HCT116 (cell line): Measurements from ENCODE around the gene HOXA2. TPM values are rescaled to one million over a fixed set of nuclear protein-coding genes. Genes with fewer than 3 reads are reported as not detected.
A peak's percentile ranks its signal among the peaks of the same experiment; 100 is the strongest.

ENCODE experiments used
- ATAC-seq: fragments of 200-7000 bp; cut with Tn5 transposase; 2 replicates; pipeline ENCODE4 v1.9.1; 2020; ENCODE audit warnings: mild to moderate bottlenecking, moderate library complexity
- BruUV-seq: library from RNA; stranded (reverse); fragments of 400-500 nt; replicated peaks from 2 replicates; lab custom pipeline; 2021; lab: Mats Ljungman, UMichigan
- CTCF ChIA-PET: fragments of 300-600 bp; sonication (Branson Sonifier 250); formaldehyde crosslinking; loops from one replicate; lab custom pipeline; 2021; ENCODE audit warnings: antibody characterized with exemption; lab: Charles Lee
- POLR2A ChIA-PET: fragments of 300-600, 350-600 bp; sonication (Branson Sonifier 250); formaldehyde crosslinking; loops from one replicate; lab custom pipeline; 2021; ENCODE audit warnings: antibody characterized with exemption; lab: Charles Lee
- RAD21 ChIA-PET, 2 experiments: fragments of 300-600 bp; sonication (Branson Sonifier 250); formaldehyde crosslinking; loops; one replicate each; lab custom pipeline; 2023; ENCODE audit warnings: low total read pairs in 2 of 2; ENCODE audit not compliant: uncharacterized antibody in 2 of 2, unreplicated experiment in 2 of 2, low non-redundant PET in 1 of 2; lab: Charles Lee
- DNase-seq: peaks from one replicate; pipeline ENCODE4 v3.0.0-alpha.2; 2010; ENCODE audit warnings: low read depth, low spot score
- H2AFZ ChIP-seq: fragments of 200-600 bp; shearing (Covaris generic), sonication (generic); 2 replicates; pipeline ENCODE4 v1.6.1; 2017; ENCODE audit warnings: low read depth, mixed run types, mixed read lengths, antibody characterized with exemption, low read length; ENCODE audit not compliant: poor library complexity, severe bottlenecking
- H3K27ac ChIP-seq: 2 replicates; pipeline ENCODE4 v1.5.1; 2012; ENCODE audit warnings: low read depth, low read length
- H3K27me3 ChIP-seq: fragments of 200-600 bp; sonication (generic); 2 replicates; pipeline ENCODE4 v1.6.1; 2016; ENCODE audit warnings: mixed run types, low read length, mixed read lengths; ENCODE audit not compliant: insufficient read depth
- H3K36me3 ChIP-seq, 2 experiments: fragments of 200-500 bp in 1 of 2; fragments of 200-600 bp in 1 of 2; sonication (Bioruptor generic) in 1 of 2; sonication (generic) in 1 of 2; 2 replicates each; pipeline versions ENCODE4 v1.5.1 to v1.6.1; 2014 to 2016; ENCODE audit warnings: low read length in 2 of 2, inconsistent platforms in 1 of 2, mixed read lengths in 1 of 2, mixed run types in 1 of 2; ENCODE audit not compliant: insufficient read depth in 2 of 2, control insufficient read depth in 1 of 2
- H3K4me1 ChIP-seq, 2 experiments: fragments of 200-600 bp in 1 of 2; sonication (generic) in 1 of 2; 2 replicates each; pipeline versions ENCODE4 v1.5.1 to v1.6.1; 2012 to 2017; ENCODE audit warnings: low read length in 2 of 2, inconsistent platforms in 1 of 2, mild to moderate bottlenecking in 1 of 2, mixed read lengths in 1 of 2, mixed run types in 1 of 2, moderate library complexity in 1 of 2; ENCODE audit not compliant: insufficient read depth in 2 of 2, control insufficient read depth in 1 of 2
- H3K4me2 ChIP-seq: fragments of 200-600 bp; sonication (generic); 2 replicates; pipeline ENCODE4 v1.6.1; 2017; ENCODE audit warnings: mixed run types, low read length, mixed read lengths
- H3K4me3 ChIP-seq, 2 experiments: fragments of 200-600 bp in 1 of 2; sonication (generic) in 1 of 2; replicated peaks in 1 of 2; 2 replicates each; pipeline ENCODE4 v1.5.1; 2011 to 2016; ENCODE audit warnings: low read length in 2 of 2, control low read depth in 1 of 2, low read depth in 1 of 2, mild to moderate bottlenecking in 1 of 2, mixed read lengths in 1 of 2, mixed run types in 1 of 2
- H3K79me2 ChIP-seq: fragments of 200-600 bp; sonication (generic); 2 replicates; pipeline ENCODE4 v1.6.1; 2017; ENCODE audit warnings: mild to moderate bottlenecking, mixed run types, low read length, moderate library complexity, mixed read lengths; ENCODE audit not compliant: insufficient read depth
- H3K9ac ChIP-seq: fragments of 200-600 bp; sonication (generic); 2 replicates; pipeline ENCODE4 v1.6.1; 2016; ENCODE audit warnings: low read length, mixed read lengths
- H3K9me2 ChIP-seq: fragments of 200-600 bp; sonication (generic), shearing (Covaris generic); 2 replicates; pipeline ENCODE4 v1.6.1; 2017; ENCODE audit warnings: mixed run types, mild to moderate bottlenecking, moderate library complexity; ENCODE audit not compliant: insufficient read depth
- H3K9me3 ChIP-seq, 2 experiments: fragments of 200-500 bp in 1 of 2; fragments of 200-600 bp in 1 of 2; sonication (Bioruptor generic) in 1 of 2; sonication (generic) in 1 of 2; 2 replicates each; pipeline ENCODE4 v1.6.1; 2014 to 2017; ENCODE audit warnings: low read length in 2 of 2, mixed read lengths in 2 of 2, inconsistent platforms in 1 of 2, low read depth in 1 of 2, mild to moderate bottlenecking in 1 of 2, mixed run types in 1 of 2, moderate library complexity in 1 of 2; ENCODE audit not compliant: control insufficient read depth in 1 of 2, insufficient read depth in 1 of 2
- H4K20me1 ChIP-seq: fragments of 200-600 bp; sonication (generic), shearing (Covaris generic); 2 replicates; pipeline ENCODE4 v1.6.1; 2017; ENCODE audit warnings: mixed run types, mild to moderate bottlenecking, moderate library complexity; ENCODE audit not compliant: insufficient read depth
- ATF3 ChIP-seq: IDR thresholded peaks from 2 replicates; pipeline ENCODE4 v1.6.1; 2012
- CTCF ChIP-seq, 3 experiments: fragments of 200-600 bp in 1 of 3; sonication (generic) in 1 of 3; IDR thresholded peaks in 2 of 3; conservative IDR thresholded peaks in 1 of 3; 2 replicates each; pipeline ENCODE4 v1.5.1; 2012 to 2017; ENCODE audit warnings: low read depth in 2 of 3, low read length in 2 of 3, antibody characterized with exemption in 1 of 3, borderline replicate concordance in 1 of 3, control low read depth in 1 of 3, mild to moderate bottlenecking in 1 of 3, mixed read lengths in 1 of 3, mixed run types in 1 of 3, moderate library complexity in 1 of 3; ENCODE audit not compliant: insufficient read depth in 1 of 3
- EZH2 ChIP-seq: fragments of 200-600 bp; sonication (generic); IDR thresholded peaks from 2 replicates; pipeline ENCODE4 v1.6.1; 2017; ENCODE audit warnings: antibody characterized with exemption, mixed run types
- FOSL1 ChIP-seq: IDR thresholded peaks from 2 replicates; pipeline ENCODE4 v1.6.1; 2012; ENCODE audit warnings: low read depth
- REST ChIP-seq: IDR thresholded peaks from 2 replicates; pipeline ENCODE4 v1.6.1; 2012; ENCODE audit warnings: low read depth
- TCF7L2 ChIP-seq: IDR thresholded peaks from 2 replicates; pipeline ENCODE4 v1.7.0; 2011; ENCODE audit warnings: borderline replicate concordance, inconsistent platforms; ENCODE audit not compliant: insufficient read depth, insufficient read length; ENCODE audit errors: extremely low read depth
- YY1 ChIP-seq: IDR thresholded peaks from 2 replicates; pipeline ENCODE4 v1.6.1; 2011; ENCODE audit warnings: low read length, low read depth, moderate library complexity, mild to moderate bottlenecking; ENCODE audit not compliant: insufficient replicate concordance; ENCODE audit errors: extremely low read depth
- ZNF274 ChIP-seq: fragments of 200-500 bp; sonication (Bioruptor generic); IDR thresholded peaks from 2 replicates; pipeline ENCODE4 v1.6.1; 2014; ENCODE audit warnings: mild to moderate bottlenecking, low read depth, low read length, inconsistent platforms
- intact Hi-C: fragments of 100-400 bp; cut with micrococcal nuclease; formaldehyde crosslinking; loops from 2 replicates; pipeline ENCODE4 v1.10.0; 2022
- total RNA-seq: library from RNA; stranded (reverse); gene quantifications from one replicate; pipeline ENCODE4 v1.2.1, GENCODE V29; 2021; ENCODE audit not compliant: unreplicated experiment

HOXA2 gene
- total RNA-seq, 1 experiment from 2014 or later: 0.57 TPM

- intact Hi-C loops: no loop called here
- Histone ChIP-seq H3K9me3 (no peaks in the 10 kb centered on the region), H3K4me2 (0 out of 2 replicates have a peak overlapping the region, but pooled peaks have one; percentile 0), H3K79me2 (no peaks in the 10 kb centered on the region), H3K4me1 (peaks cover 14 to 17% of the 10 kb centered on the region in 2 experiments), H3K27ac (no peak overlapping the region), H3K36me3 (no peaks in the 10 kb centered on the region; a peak in 1 of 4 replicates), H3K9me2 (no peaks in the 10 kb centered on the region), H3K27me3 (no peaks in the 10 kb centered on the region), H3K9ac (no peak overlapping the region), H4K20me1 (no peaks in the 10 kb centered on the region), H3K4me3 (no peak overlapping the region), H2AFZ (peak overlapping the region; percentile 4)
- RAD21 ChIA-PET: no interaction called here
- POLR2A ChIA-PET: interaction anchor here (0.6 kb wide), 1 partner anchor 788 kb away, joined by 3 read pairs; no protein-coding TSS in a partner anchor
- no peak for DNase-seq
- CTCF ChIA-PET: no interaction called here
- ATAC-seq: no peak
- BruUV-seq: no TSS peak
- TF ChIP-seq REST (no peak), FOSL1 (no peak), ZNF274 (no peak), YY1 (no peak), TCF7L2 (no peak), ATF3 (no peak), CTCF (IDR thresholded peaks at IDR 0.05 in 2 of 3, conservative IDR thresholded peaks at IDR 0.05 in 1 of 3; ENCODE audit: borderline replicate concordance in 1 of 3, insufficient read depth in 1 of 3, low read depth in 2 of 3, low read length in 2 of 3) (no peak), EZH2 (no peak)
Measured at GRCh38 chr7:27073076-27073475, 29.4 kb downstream of the HOXA2 start.
